Neural progenitor cell (in vitro differentiated cells): ENCODE measurements around the gene ANKRD6. TPM values are rescaled to one million over a fixed set of nuclear protein-coding genes. Genes with fewer than 3 reads are reported as not detected.

Experiments used
- DNase-seq: peaks from one replicate; pipeline ENCODE4 v3.0.0-alpha.2; 2016; ENCODE audit warnings: low spot score
- H2AFZ ChIP-seq: fragments of 200-600 bp; sonication (generic); replicated peaks from 2 replicates; pipeline ENCODE4 v1.6.1; 2016; ENCODE audit warnings: antibody characterized with exemption
- H3F3A ChIP-seq: fragments of 200-600 bp; sonication (generic); 2 replicates; pipeline ENCODE4 v1.6.1; 2016; ENCODE audit warnings: antibody characterized with exemption, low read depth
- H3K27ac ChIP-seq: fragments of 200-600 bp; sonication (generic); 2 replicates; pipeline ENCODE4 v1.5.1; 2016; ENCODE audit warnings: mild to moderate bottlenecking
- H3K27me3 ChIP-seq: fragments of 200-600 bp; sonication (generic); 2 replicates; pipeline ENCODE4 v1.6.1; 2016; ENCODE audit warnings: mild to moderate bottlenecking, moderate library complexity
- H3K36me3 ChIP-seq: fragments of 200-600 bp; sonication (generic); 2 replicates; pipeline ENCODE4 v1.5.1; 2016
- H3K4me1 ChIP-seq: fragments of 200-600 bp; sonication (generic); 2 replicates; pipeline ENCODE4 v1.6.1; 2016; ENCODE audit warnings: mixed run types
- H3K4me2 ChIP-seq: fragments of 200-600 bp; sonication (generic); 2 replicates; pipeline ENCODE4 v1.6.1; 2016
- H3K4me3 ChIP-seq: fragments of 200-600 bp; sonication (generic); 2 replicates; pipeline ENCODE4 v1.5.1; 2016
- H3K79me2 ChIP-seq: fragments of 200-600 bp; sonication (generic); 2 replicates; pipeline ENCODE4 v1.6.1; 2016; ENCODE audit warnings: low read depth
- H3K9ac ChIP-seq: fragments of 200-600 bp; sonication (generic); 2 replicates; pipeline ENCODE4 v1.6.1; 2016
- H3K9me3 ChIP-seq: fragments of 200-600 bp; sonication (generic); 2 replicates; pipeline ENCODE4 v1.5.1; 2016; ENCODE audit warnings: low read depth
- H4K20me1 ChIP-seq: fragments of 200-600 bp; sonication (generic); 2 replicates; pipeline ENCODE4 v1.6.1; 2016; ENCODE audit warnings: low read depth
- H3K27ac Mint-ChIP-seq: 3 replicates; pipeline ENCODE4 v1.8.0; 2021; ENCODE audit warnings: mixed read lengths
- H3K27me3 Mint-ChIP-seq: 2 replicates; pipeline ENCODE4 v1.8.0; 2022; ENCODE audit warnings: low read depth, mild to moderate bottlenecking, inconsistent platforms, moderate library complexity, mixed read lengths; ENCODE audit not compliant: insufficient read depth
- H3K36me3 Mint-ChIP-seq: 3 replicates; pipeline ENCODE4 v1.8.0; 2021; ENCODE audit warnings: mixed read lengths
- H3K4me1 Mint-ChIP-seq: 3 replicates; pipeline ENCODE4 v1.8.0; 2021; ENCODE audit warnings: mixed read lengths
- H3K4me3 Mint-ChIP-seq: 3 replicates; pipeline ENCODE4 v1.8.0; 2021; ENCODE audit warnings: mild to moderate bottlenecking, moderate library complexity, mixed read lengths
- H3K9me3 Mint-ChIP-seq: 3 replicates; pipeline ENCODE4 v1.8.0; 2020; ENCODE audit warnings: mixed read lengths
- EZH2 ChIP-seq: fragments of 200-600 bp; sonication (generic); IDR thresholded peaks from 2 replicates; pipeline ENCODE4 v1.6.1; 2017; ENCODE audit warnings: antibody characterized with exemption, mild to moderate bottlenecking, moderate library complexity
- EZH2phosphoT487 ChIP-seq: fragments of 200-600 bp; sonication (generic); IDR thresholded peaks from 2 replicates; pipeline ENCODE4 v1.6.1; 2017; ENCODE audit warnings: antibody characterized with exemption
- total RNA-seq: library from RNA; depleted of rRNA; stranded (reverse); fragments of >200 nt; gene quantifications from 2 replicates; pipeline ENCODE4 v1.2.3, GENCODE V29; 2015; ENCODE audit warnings: low replicate concordance
- TF ChIP-seq, protein P1 (sequence below): fragments of 200-600 bp; sonication (generic); IDR thresholded peaks from 2 replicates; pipeline ENCODE4 v1.5.1; 2017; ENCODE audit warnings: antibody characterized with exemption, mild to moderate bottlenecking

The ANKRD6 gene
- total RNA-seq, 1 donor from 2014 or later: 36.3 TPM

DNA sequence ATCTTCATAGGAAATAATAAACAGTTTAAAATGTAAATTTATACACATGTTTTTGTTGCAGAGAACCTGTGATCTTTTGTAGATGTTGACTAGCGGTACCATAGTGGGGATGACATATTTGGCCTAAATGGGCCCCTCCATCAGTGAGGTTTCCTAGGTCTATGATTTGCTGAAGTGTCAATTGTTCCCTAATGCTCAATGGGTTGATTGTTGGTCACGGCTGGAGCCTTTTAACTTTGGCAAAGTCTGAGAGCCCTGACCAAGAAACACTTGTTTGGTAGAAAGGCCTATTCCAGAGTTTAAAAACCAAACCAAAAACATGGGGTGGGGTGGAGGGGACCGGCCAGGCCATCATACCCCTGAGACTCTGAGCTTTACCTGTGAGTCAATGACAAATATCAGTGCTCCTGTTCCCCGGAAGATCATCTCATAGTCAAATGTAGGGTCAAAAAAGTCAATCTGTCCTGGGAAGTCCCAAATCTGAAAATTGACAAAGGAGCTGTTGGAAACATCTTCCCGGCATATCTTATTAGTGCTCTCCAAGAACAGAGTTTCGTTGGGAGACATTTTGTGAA, 45.9 kb upstream of the ANKRD6 start:
- Histone ChIP-seq H4K20me1 (no peaks in the 10 kb centered on the region), H3K79me2 (no peaks in the 10 kb centered on the region), H2AFZ (no peak overlapping the region), H3K36me3 (no peaks in the 10 kb centered on the region), H3K9me3 (no peaks in the 10 kb centered on the region), H3K27ac (no peak overlapping the region), H3K9ac (no peak overlapping the region), H3F3A (no peaks in the 10 kb centered on the region), H3K4me3 (no peak overlapping the region), H3K27me3 (no peaks in the 10 kb centered on the region), H3K4me1 (peaks cover 4% of the 10 kb centered on the region), H3K4me2 (no peak overlapping the region)
- Mint-ChIP-seq H3K4me1 (peaks cover 10% of the 10 kb centered on the region), H3K4me3 (no peak overlapping the region), H3K9me3 (no peaks in the 10 kb centered on the region), H3K36me3 (peaks cover 12% of the 10 kb centered on the region), H3K27me3 (peaks cover 2% of the 10 kb centered on the region), H3K27ac (no peak overlapping the region)
- no peak for TF ChIP-seq EZH2phosphoT487
- TF ChIP-seq EZH2: no peak
- TF ChIP-seq, protein P1, sequence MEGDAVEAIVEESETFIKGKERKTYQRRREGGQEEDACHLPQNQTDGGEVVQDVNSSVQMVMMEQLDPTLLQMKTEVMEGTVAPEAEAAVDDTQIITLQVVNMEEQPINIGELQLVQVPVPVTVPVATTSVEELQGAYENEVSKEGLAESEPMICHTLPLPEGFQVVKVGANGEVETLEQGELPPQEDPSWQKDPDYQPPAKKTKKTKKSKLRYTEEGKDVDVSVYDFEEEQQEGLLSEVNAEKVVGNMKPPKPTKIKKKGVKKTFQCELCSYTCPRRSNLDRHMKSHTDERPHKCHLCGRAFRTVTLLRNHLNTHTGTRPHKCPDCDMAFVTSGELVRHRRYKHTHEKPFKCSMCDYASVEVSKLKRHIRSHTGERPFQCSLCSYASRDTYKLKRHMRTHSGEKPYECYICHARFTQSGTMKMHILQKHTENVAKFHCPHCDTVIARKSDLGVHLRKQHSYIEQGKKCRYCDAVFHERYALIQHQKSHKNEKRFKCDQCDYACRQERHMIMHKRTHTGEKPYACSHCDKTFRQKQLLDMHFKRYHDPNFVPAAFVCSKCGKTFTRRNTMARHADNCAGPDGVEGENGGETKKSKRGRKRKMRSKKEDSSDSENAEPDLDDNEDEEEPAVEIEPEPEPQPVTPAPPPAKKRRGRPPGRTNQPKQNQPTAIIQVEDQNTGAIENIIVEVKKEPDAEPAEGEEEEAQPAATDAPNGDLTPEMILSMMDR: no peak
- no peak for DNase-seq

- H3K36me3 ChIP-seq: no peaks in the 10 kb centered on the region
- no peak for DNase-seq
- no peaks in the 10 kb centered on the region for H4K20me1 ChIP-seq
- H3K27ac ChIP-seq: no peak overlapping the region
- no peak overlapping the region for H3K4me2 ChIP-seq
- no peak overlapping the region for H3K4me3 ChIP-seq
- H3K27ac Mint-ChIP-seq: peak overlapping the region; percentile 43
- H3F3A ChIP-seq: no peaks in the 10 kb centered on the region
- H2AFZ ChIP-seq: no peak overlapping the region
- H3K4me1 ChIP-seq: peaks cover 4% of the 10 kb centered on the region
- H3K27me3 ChIP-seq: no peaks in the 10 kb centered on the region
- peaks cover 12% of the 10 kb centered on the region for H3K36me3 Mint-ChIP-seq
- H3K4me3 Mint-ChIP-seq: no peak overlapping the region
- H3K4me1 Mint-ChIP-seq: peaks cover 10% of the 10 kb centered on the region
- H3K27me3 Mint-ChIP-seq: peaks cover 2% of the 10 kb centered on the region
- H3K79me2 ChIP-seq: no peaks in the 10 kb centered on the region
- no peak for TF ChIP-seq EZH2phosphoT487
- TF ChIP-seq, protein P1: no peak
- TF ChIP-seq EZH2: no peak
- H3K9me3 Mint-ChIP-seq: no peaks in the 10 kb centered on the region
- H3K9me3 ChIP-seq: no peaks in the 10 kb centered on the region
- H3K9ac ChIP-seq: no peak overlapping the region
These were observed 45.3 kb upstream of the ANKRD6 start for GRCh38 chr6:89387516-89388201.

DNA sequence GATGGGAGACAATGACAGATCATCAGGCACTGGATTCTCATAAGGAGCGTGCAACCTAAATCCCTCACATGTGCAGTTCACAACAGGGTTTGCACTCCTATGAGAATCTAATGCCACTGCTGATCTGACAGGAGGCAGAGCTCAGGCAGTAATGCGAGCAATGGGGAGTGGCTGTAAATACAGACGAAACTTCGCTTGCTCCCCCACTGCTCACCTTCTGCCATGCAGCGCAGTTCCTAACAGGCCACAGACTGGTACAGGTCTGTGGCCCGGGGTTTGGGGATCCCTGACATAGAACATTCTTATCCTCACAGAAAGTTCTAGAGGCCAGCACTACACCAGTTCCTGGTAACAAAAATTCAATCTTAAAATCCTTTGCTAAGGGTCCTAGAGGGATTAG, 44.1 kb upstream of the ANKRD6 start:
- DNase-seq: no peak
- Mint-ChIP-seq H3K27ac (no peak overlapping the region), H3K4me1 (peaks cover 8% of the 10 kb centered on the region), H3K36me3 (peaks cover 12% of the 10 kb centered on the region), H3K9me3 (no peaks in the 10 kb centered on the region), H3K27me3 (peaks cover 2% of the 10 kb centered on the region), H3K4me3 (no peak overlapping the region)
- Histone ChIP-seq H3K79me2 (no peaks in the 10 kb centered on the region), H3K4me1 (peaks cover 4% of the 10 kb centered on the region), H3K36me3 (no peaks in the 10 kb centered on the region), H3K27me3 (no peaks in the 10 kb centered on the region), H3K9ac (no peak overlapping the region), H3K9me3 (no peaks in the 10 kb centered on the region), H3K4me3 (no peak overlapping the region), H2AFZ (no peak overlapping the region), H3K4me2 (no peak overlapping the region), H3K27ac (no peak overlapping the region), H4K20me1 (no peaks in the 10 kb centered on the region), H3F3A (no peaks in the 10 kb centered on the region)
- TF ChIP-seq, protein P1: no peak
- no peak for TF ChIP-seq EZH2phosphoT487
- no peak for TF ChIP-seq EZH2
